GM12865 (cell line): Measurements from ENCODE around the gene ADAMTS10.
A peak's percentile ranks its signal among the peaks of the same experiment; 100 is the strongest.
"Not testable (repeated sequence)": the region's sequence is repeated elsewhere in the genome, so short reads cannot be mapped to it uniquely, and the experiment has no call there.

ENCODE experiments used
- DNase-seq: peaks from one replicate; pipeline ENCODE4 v3.0.0; 2010; ENCODE audit warnings: low read depth
- H3K4me3 ChIP-seq: 2 replicates; pipeline ENCODE4 v1.5.1; 2011; ENCODE audit warnings: mild to moderate bottlenecking, low read depth, low read length, control low read depth
- CTCF ChIP-seq: IDR thresholded peaks from 2 replicates; pipeline ENCODE4 v1.5.1; 2011; ENCODE audit warnings: low read length, control low read depth, low read depth, inconsistent platforms; ENCODE audit not compliant: insufficient read depth; ENCODE audit errors: missing control alignments

ADAMTS10 gene

GRCh38 chr19:8573316-8573715, 37.2 kb downstream of the ADAMTS10 start:
- no peak overlapping the region for H3K4me3 ChIP-seq
- no peak for DNase-seq
- TF ChIP-seq CTCF, result no peak

GRCh38 chr19:8571006-8571411, 39.5 kb downstream of the ADAMTS10 start:
- TF ChIP-seq CTCF, result no peak
- DNase-seq, result peak; percentile 77
- H3K4me3 ChIP-seq, result no peak overlapping the region

DNA sequence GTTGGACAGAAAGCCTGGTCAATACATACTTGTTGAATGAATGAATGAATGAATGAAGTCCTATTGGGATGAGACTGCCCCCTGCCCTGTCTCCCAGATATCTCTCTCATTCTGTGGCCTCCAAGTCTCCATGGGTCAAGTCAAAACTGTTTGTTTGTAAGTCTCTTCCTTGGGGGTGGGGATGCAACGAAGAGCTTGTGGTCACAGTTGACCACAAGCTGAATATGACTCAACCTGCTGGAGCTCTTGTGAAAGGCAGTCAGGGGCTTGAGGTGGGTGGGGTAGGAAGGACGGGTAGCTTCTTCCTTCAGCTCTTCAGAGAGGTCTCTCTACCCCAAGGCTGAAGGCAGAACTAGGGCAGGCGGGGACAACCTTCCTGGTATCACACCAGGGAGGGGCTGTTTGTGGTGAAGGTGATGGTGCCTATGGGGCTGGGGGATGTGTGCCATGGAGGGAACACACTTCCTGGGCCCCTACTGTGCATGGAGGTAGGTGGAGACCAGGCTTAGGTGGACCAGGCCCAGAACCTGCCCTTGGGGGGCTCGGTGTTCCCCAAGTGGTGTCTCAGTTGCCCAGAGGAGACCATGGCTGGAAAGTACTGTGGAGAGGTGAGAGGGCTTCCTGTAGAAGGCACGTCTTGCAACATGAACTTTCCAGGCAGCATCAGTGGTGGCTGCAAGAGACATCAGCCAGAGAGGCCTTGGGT, 41.3 kb downstream of the ADAMTS10 start:
- no peak for TF ChIP-seq CTCF
- peak; percentile 96 for DNase-seq
- H3K4me3 ChIP-seq, result 0 out of 2 replicates have a peak overlapping the region, but pooled peaks have one; percentile 3

- H3K4me3 ChIP-seq, result no peak overlapping the region
- no peak for TF ChIP-seq CTCF
- no peak for DNase-seq
Observed at GRCh38 chr19:8567522-8568172, 42.9 kb downstream of the ADAMTS10 start.

DNA sequence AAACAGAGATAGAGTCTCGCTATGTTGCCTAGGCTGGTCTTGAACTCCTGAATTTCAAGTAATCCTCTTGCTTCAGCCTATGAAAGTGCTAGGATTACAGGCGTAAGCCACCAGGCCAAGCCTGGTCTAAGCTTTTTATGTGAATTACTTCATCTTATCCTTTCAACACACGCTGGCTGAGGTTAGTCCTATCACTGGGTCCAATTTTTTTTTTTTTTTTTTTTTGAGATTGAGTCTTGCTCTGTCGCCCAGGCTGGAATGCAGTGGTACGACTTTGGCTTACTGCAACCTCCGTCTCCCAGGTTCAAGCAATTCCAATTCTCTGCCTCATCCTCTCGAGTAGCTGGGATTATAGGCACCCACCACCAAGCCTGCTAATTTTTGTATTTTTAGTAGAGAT, 43.7 kb downstream of the ADAMTS10 start:
- TF ChIP-seq CTCF, result no peak
- DNase-seq, result no peak
- no peak overlapping the region for H3K4me3 ChIP-seq

- not testable (repeated sequence) for DNase-seq, H3K4me3 ChIP-seq
Observed at GRCh38 chr19:8564866-8565265, 45.6 kb downstream of the ADAMTS10 start.

DNA sequence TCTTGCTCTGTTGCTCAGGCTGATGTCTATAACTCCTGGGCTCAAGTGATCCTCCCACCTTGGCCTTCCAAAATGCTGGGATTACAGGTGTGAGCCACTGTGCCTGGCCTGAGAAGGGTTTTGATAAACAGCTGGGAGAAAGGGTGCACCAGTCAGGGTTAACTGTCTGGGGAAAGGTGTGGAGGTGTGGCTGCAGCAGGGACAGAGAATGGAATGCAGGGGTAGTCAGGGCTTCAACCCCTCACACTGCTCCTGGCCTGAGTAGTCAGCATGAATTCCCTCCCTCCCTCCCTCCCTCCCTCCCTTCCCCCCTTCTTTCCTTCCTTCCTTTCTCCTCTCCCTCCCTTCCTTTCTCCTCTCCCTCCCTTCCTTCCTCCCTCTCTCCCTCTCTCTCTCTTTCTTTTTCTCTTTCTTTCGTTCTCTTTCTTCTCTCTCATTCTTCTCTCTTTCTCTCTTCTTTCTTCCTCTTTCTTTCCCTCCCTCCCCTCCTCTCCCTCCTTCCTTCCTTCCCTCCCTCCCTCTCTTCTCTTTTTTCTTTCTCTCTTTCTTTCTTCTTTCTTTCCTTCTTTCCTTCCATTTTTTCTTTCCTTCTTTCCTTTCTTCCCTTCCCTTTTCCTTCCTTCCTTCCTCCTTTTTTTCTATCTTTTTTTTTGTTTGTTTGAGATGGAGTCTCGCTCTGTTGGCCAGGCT, 49.3 kb downstream of the ADAMTS10 start:
- DNase-seq, result no peak
- H3K4me3 ChIP-seq, result no peak overlapping the region
- TF ChIP-seq CTCF, result no peak
